Smooth muscle cell (in vitro differentiated cells): ENCODE results near the gene ZFYVE26. TPM values are rescaled to one million over a fixed set of nuclear protein-coding genes. Genes with fewer than 3 reads are reported as not detected.

Experiments used
- DNase-seq: peaks from one replicate; lab custom pipeline; 2025; ENCODE audit not compliant: unreplicated experiment; lab: John Stamatoyannopoulos, UW
- H2AFZ ChIP-seq: fragments of 200-600 bp; sonication (generic); 2 replicates; pipeline ENCODE4 v1.6.0; 2016; ENCODE audit warnings: antibody characterized with exemption, low read depth, mild to moderate bottlenecking
- H3F3A ChIP-seq: fragments of 200-600 bp; sonication (generic); 2 replicates; pipeline ENCODE4 v1.6.0; 2017; ENCODE audit warnings: antibody characterized with exemption, low read depth
- H3K27ac ChIP-seq: fragments of 200-600 bp; sonication (generic); 2 replicates; pipeline ENCODE4 v1.5.1; 2016; ENCODE audit warnings: low read depth, mild to moderate bottlenecking
- H3K27me3 ChIP-seq: fragments of 200-600 bp; sonication (generic); 2 replicates; pipeline ENCODE4 v1.6.1; 2016; ENCODE audit warnings: low read depth, mild to moderate bottlenecking
- H3K36me3 ChIP-seq: fragments of 200-600 bp; sonication (generic); 2 replicates; pipeline ENCODE4 v1.5.1; 2016; ENCODE audit warnings: low read depth
- H3K4me1 ChIP-seq: fragments of 200-600 bp; sonication (generic); 2 replicates; pipeline ENCODE4 v1.5.1; 2016; ENCODE audit warnings: low read depth
- H3K4me2 ChIP-seq: fragments of 200-600 bp; sonication (generic); 2 replicates; pipeline ENCODE4 v1.6.0; 2016; ENCODE audit warnings: mild to moderate bottlenecking
- H3K4me3 ChIP-seq: fragments of 200-600 bp; sonication (generic); 2 replicates; pipeline ENCODE4 v1.5.1; 2016; ENCODE audit warnings: mild to moderate bottlenecking
- H3K79me2 ChIP-seq: fragments of 200-600 bp; sonication (generic); 2 replicates; pipeline ENCODE4 v1.6.0; 2016; ENCODE audit warnings: low read depth, mild to moderate bottlenecking
- H3K9ac ChIP-seq: fragments of 200-600 bp; sonication (generic); 2 replicates; pipeline ENCODE4 v1.6.0; 2016; ENCODE audit warnings: low read depth
- H3K9me3 ChIP-seq: fragments of 200-600 bp; sonication (generic); replicated peaks from 2 replicates; pipeline ENCODE4 v1.5.1; 2016; ENCODE audit warnings: low read depth
- H4K20me1 ChIP-seq: fragments of 200-600 bp; sonication (generic); 2 replicates; pipeline ENCODE4 v1.6.0; 2016; ENCODE audit warnings: low read depth
- WGBS: methylation state at CpG from one replicate; pipeline ENCODE4 v1.1.7; 2016; ENCODE audit warnings: low lambda C conversion rate; 5-methylcytosine and 5-hydroxymethylcytosine counted together
- polyA plus RNA-seq: library from polyadenylated mRNA; unstranded; fragments of >200 nt; fragmentation: Nextera tagmentation; extraction: Ambion mirVana; gene quantifications from 2 replicates; pipeline ENCODE4 v1.2.1, GENCODE V29; 2016
- total RNA-seq: library from RNA; depleted of rRNA; stranded (reverse); fragments of >200 nt; gene quantifications from 2 replicates; pipeline ENCODE4 v1.2.3, GENCODE V29; 2014
- TF ChIP-seq, protein P1 (sequence below): fragments of 200-600 bp; sonication (generic); IDR thresholded peaks from 2 replicates; pipeline ENCODE4 v1.5.1; 2017; ENCODE audit warnings: borderline replicate concordance, mild to moderate bottlenecking, antibody characterized with exemption; ENCODE audit not compliant: insufficient read depth, poor library complexity, severe bottlenecking

ZFYVE26 gene
- total and polyA plus RNA-seq, 2 experiments from 2014 or later, result 4.5 to 42.7 TPM

GRCh38 chr14:67773844-67774377 is 42.5 kb downstream of the ZFYVE26 start:
- H3K36me3 ChIP-seq, result peaks cover 43% of the 10 kb centered on the region

DNA sequence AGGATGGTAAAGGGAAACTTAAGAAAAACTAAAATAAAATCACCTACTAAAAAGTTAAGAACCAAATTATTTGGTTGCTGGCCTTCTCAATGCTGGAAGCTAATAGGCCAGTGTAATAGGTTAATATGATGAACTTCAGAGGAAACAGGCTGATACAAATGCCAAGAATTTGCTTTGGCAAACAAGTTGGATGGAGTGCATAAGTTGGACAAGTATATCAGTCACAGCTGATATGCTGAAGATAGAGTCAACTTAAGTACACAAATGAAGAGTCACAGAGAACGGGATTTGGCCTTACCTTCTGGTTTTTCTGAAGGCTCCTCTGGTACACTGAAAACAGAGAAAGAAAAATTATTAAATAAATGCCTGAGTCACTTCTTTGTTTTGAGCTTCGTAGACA is 48.2 kb downstream of the ZFYVE26 start:
- Histone ChIP-seq H3K4me2 (no peak overlapping the region), H3K79me2 (no peaks in the 10 kb centered on the region), H3F3A (no peaks in the 10 kb centered on the region), H3K27me3 (no peaks in the 10 kb centered on the region), H3K27ac (no peak overlapping the region), H3K4me3 (no peak overlapping the region), H3K9ac (no peak overlapping the region), H2AFZ (no peak overlapping the region), H4K20me1 (no peaks in the 10 kb centered on the region), H3K36me3 (peaks cover 32% of the 10 kb centered on the region), H3K4me1 (no peaks in the 10 kb centered on the region), H3K9me3 (no peaks in the 10 kb centered on the region)
- 94% methylated on average over 2 of the region's 2 CpGs for WGBS
- TF ChIP-seq, protein P1, sequence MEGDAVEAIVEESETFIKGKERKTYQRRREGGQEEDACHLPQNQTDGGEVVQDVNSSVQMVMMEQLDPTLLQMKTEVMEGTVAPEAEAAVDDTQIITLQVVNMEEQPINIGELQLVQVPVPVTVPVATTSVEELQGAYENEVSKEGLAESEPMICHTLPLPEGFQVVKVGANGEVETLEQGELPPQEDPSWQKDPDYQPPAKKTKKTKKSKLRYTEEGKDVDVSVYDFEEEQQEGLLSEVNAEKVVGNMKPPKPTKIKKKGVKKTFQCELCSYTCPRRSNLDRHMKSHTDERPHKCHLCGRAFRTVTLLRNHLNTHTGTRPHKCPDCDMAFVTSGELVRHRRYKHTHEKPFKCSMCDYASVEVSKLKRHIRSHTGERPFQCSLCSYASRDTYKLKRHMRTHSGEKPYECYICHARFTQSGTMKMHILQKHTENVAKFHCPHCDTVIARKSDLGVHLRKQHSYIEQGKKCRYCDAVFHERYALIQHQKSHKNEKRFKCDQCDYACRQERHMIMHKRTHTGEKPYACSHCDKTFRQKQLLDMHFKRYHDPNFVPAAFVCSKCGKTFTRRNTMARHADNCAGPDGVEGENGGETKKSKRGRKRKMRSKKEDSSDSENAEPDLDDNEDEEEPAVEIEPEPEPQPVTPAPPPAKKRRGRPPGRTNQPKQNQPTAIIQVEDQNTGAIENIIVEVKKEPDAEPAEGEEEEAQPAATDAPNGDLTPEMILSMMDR, result no peak
- DNase-seq, result no peak

More at GRCh38 chr14:67773844-67774377, 42.5 kb downstream of the ZFYVE26 start:
- H3K27me3 ChIP-seq, result no peaks in the 10 kb centered on the region
- H3K4me3 ChIP-seq, result no peak overlapping the region
- H3K4me2 ChIP-seq, result no peak overlapping the region
- H3K79me2 ChIP-seq, result no peaks in the 10 kb centered on the region
- no peaks in the 10 kb centered on the region for H3K9me3 ChIP-seq
- no peak overlapping the region for H3K27ac ChIP-seq
- DNase-seq, result no peak
- H3K9ac ChIP-seq, result no peak overlapping the region
- 99% methylated on average over 5 of the region's 5 CpGs for WGBS
- no peaks in the 10 kb centered on the region for H3K4me1 ChIP-seq
- H4K20me1 ChIP-seq, result no peaks in the 10 kb centered on the region
- TF ChIP-seq, protein P1, result no peak
- H2AFZ ChIP-seq, result no peak overlapping the region
- H3F3A ChIP-seq, result no peaks in the 10 kb centered on the region

DNA sequence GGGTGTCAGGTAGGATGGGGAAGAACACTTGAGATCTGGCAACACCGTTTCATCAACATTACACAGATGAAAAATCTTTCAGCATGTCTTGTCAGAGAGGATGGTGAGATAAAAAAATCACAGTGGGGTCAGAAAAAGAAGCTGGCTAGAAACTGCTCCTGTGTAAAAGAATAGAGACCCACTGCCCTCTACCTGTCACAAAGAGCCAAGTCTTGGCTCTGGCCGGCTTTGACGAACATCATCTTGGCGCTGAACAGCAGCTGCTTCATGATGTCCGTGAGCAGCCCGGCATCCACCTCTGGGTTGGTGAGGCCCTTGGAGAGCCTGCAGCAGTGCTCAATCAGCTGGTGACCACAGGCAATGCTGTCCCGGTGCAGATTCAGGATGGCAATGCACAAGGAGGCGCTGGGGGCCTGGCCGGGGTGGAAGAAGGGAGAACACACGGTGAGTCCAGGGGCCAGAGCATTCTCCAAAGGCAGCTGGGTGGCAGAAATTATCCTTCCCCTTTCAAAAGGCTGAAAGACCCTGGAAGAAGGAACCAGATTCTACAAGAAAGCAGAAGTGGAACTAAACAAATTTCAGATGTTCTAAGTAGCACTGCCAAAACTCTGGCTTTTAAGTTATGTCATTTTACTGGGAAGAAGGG is 50.2 kb downstream of the ZFYVE26 start:
- no peaks in the 10 kb centered on the region for H3F3A ChIP-seq
- no peak overlapping the region for H2AFZ ChIP-seq
- peak overlapping the region; percentile 30 for H3K27ac ChIP-seq
- H3K4me2 ChIP-seq, result no peak overlapping the region
- H4K20me1 ChIP-seq, result no peaks in the 10 kb centered on the region
- TF ChIP-seq, protein P1, result no peak
- no peaks in the 10 kb centered on the region for H3K9me3 ChIP-seq
- H3K27me3 ChIP-seq, result no peaks in the 10 kb centered on the region
- no peaks in the 10 kb centered on the region for H3K4me1 ChIP-seq
- H3K36me3 ChIP-seq, result peaks cover 16% of the 10 kb centered on the region
- no peak overlapping the region for H3K4me3 ChIP-seq
- no peaks in the 10 kb centered on the region for H3K79me2 ChIP-seq
- H3K9ac ChIP-seq, result no peak overlapping the region
- DNase-seq, result no peak
- 98% methylated on average over 10 of the region's 10 CpGs for WGBS
